Right cardiac atrium (tissue), 5 donors: ENCODE data around the gene HYAL1. TPM values are rescaled to one million over a fixed set of nuclear protein-coding genes. Genes with fewer than 3 reads are reported as not detected.
A peak's percentile ranks its signal among the peaks of the same experiment; 100 is the strongest.

ENCODE experiments used
- ATAC-seq, 2 donors: fragments of 200-7000 bp; cut with Tn5 transposase; one replicate each; pipeline versions ENCODE4 v1.8.0 to v1.9.1; 2020; ENCODE audit warnings: moderate library complexity in 2 of 2, mild to moderate bottlenecking in 1 of 2
- DNase-seq, 3 donors: peaks; one replicate each; pipeline ENCODE4 v3.0.0-alpha.2; 2020
- H3K27ac ChIP-seq: one replicate; pipeline ENCODE4 v1.5.1; 2013; ENCODE audit warnings: mild to moderate bottlenecking, low read length, control low read depth, moderate library complexity
- H3K27me3 ChIP-seq: one replicate; pipeline ENCODE4 v1.6.1; 2013; ENCODE audit not compliant: control insufficient read depth, insufficient read depth
- H3K4me1 ChIP-seq: one replicate; pipeline ENCODE4 v1.6.1; 2013; ENCODE audit warnings: low read length; ENCODE audit not compliant: control insufficient read depth, insufficient read depth
- H3K4me3 ChIP-seq: one replicate; pipeline ENCODE4 v1.5.1; 2013; ENCODE audit warnings: low read length, control low read depth
- H3K9me3 ChIP-seq: one replicate; pipeline ENCODE4 v1.6.1; 2013; ENCODE audit warnings: low read length; ENCODE audit not compliant: control insufficient read depth
- WGBS: extraction: QIAGEN DNeasy Blood & Tissue Kit; methylation state at CpG from one replicate; pipeline ENCODE4 v1.1.7; 2013; 5-methylcytosine and 5-hydroxymethylcytosine counted together
- intact Hi-C, 4 donors: fragments of 100-400 bp; cut with DNase I; formaldehyde crosslinking; loops; one replicate each; pipeline versions ENCODE4 v1.11.0 to v1.14.0; 2022 to 2023
- polyA plus RNA-seq: library from polyadenylated mRNA; stranded (reverse); fragments of 200-250 nt; gene quantifications from one replicate; pipeline ENCODE4 v1.2.3, GENCODE V29; 2013
- total RNA-seq, 4 donors: library from RNA; stranded (reverse); fragmentation: NEBNext Ultra II Directional; extraction: Animal tissue kit (Norgen Biotek cat#: 25700); gene quantifications; one replicate each; pipeline ENCODE4 v1.2.1, GENCODE V29; 2021
- donor health status: healthy with polysubstance abuse.
- donor health status: DM: no; HTN: yes; CAD: no.
- donor health status: DM: no; HTN: no; CAD: no.
- donor health status: DM: no; HTN: yes; CAD: no; lungs with severe emphysema.
- donor health status: DM: yes; HTN: yes; CAD: no.

Gene HYAL1
- total and polyA plus RNA-seq, 5 donors: 17.8 to 33.7 (median 25.4) TPM

- peaks cover 14% of the 10 kb centered on the region for H3K4me1 ChIP-seq
- DNase-seq (peak in 1 of 3 donors; percentile 74), ATAC-seq (no peak)
- no peak overlapping the region for H3K27ac ChIP-seq
- no peaks in the 10 kb centered on the region for H3K27me3 ChIP-seq
- intact Hi-C loops: no loop called here
- no peak overlapping the region for H3K4me3 ChIP-seq
- 87% methylated on average over 20 of the region's 20 CpGs for WGBS
- no peaks in the 10 kb centered on the region for H3K9me3 ChIP-seq
These were observed 46.1 kb downstream of the HYAL1 start for GRCh38 chr3:50256978-50257890.

DNA sequence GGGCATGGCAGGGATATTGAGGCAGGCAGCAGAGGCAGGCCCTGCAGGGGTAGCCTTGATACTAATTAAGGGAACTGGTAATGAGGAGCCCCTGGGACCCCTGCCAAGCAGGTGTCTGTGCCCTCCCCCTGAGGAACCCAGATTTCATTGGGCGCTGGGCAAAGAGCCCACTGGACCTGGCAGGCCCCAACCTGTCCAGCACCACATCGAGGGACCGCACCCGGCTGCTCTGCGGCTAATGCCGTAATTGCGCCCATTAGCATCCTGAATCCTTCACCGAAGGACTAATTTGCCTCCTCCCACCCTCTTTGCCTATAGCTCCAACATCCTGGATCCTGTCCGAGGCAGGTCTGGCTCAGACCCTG is 48.1 kb downstream of the HYAL1 start:
- intact Hi-C loops: no loop called here
- Histone ChIP-seq H3K4me3 (no peak overlapping the region), H3K9me3 (no peaks in the 10 kb centered on the region), H3K27me3 (no peaks in the 10 kb centered on the region), H3K27ac (peak overlapping the region; percentile 72), H3K4me1 (peaks cover 17% of the 10 kb centered on the region)
- WGBS: 78% methylated on average over 9 of the region's 9 CpGs
- ATAC-seq (no peak), DNase-seq (no peak)

DNA sequence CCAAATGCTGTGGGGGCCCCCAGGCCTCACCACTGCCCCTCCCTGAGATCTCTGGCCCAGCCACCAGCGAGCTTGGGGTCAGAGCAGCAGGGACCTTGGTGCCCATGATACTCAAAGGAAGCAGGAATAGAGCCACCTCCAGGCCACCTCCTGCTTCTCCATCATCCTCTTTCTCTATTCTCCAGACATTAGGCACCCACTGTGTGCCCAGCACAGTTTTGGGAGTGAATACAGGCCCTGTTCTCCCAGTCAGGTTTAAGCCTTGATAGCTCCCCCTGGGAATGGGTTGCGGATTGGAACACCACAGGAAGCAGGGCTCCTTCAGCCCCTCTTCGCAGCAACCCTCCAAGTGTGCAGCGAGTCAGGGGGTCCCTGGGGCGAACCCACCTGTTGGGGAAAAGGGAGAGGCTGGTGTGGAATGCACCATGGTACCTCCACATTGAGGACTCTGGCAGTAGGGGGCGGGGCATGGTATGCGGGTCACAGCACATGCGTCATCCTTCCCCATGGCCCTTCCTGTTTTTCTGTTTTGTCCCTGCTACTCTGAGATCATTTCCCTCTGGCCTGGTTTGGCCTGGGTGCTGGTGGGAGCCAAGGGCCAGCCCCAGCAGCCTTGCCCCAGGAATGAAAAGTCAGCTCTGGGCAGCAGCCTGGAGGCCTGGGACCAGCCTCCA is 48.7 kb downstream of the HYAL1 start:
- H3K4me1 ChIP-seq: peaks cover 21% of the 10 kb centered on the region
- intact Hi-C loops: no loop called here
- DNase-seq (peak; percentile 78 to 91 (median 87)), ATAC-seq (peak; percentile 47 to 73)
- H3K27ac ChIP-seq: peak overlapping the region; percentile 88
- H3K4me3 ChIP-seq: no peak overlapping the region
- H3K9me3 ChIP-seq: no peaks in the 10 kb centered on the region
- WGBS: 61% methylated on average over 8 of the region's 8 CpGs
- H3K27me3 ChIP-seq: no peaks in the 10 kb centered on the region

- Histone ChIP-seq H3K4me3 (no peak overlapping the region), H3K27me3 (no peaks in the 10 kb centered on the region), H3K4me1 (peaks cover 39% of the 10 kb centered on the region), H3K27ac (no peak overlapping the region), H3K9me3 (no peaks in the 10 kb centered on the region)
- DNase-seq (peak in 1 of 3 donors; percentile 64), ATAC-seq (peak in 1 of 2 donors; percentile 27)
- 68% methylated on average over 8 of the region's 8 CpGs for WGBS
- intact Hi-C loops: no loop called here
These were observed 52.2 kb downstream of the HYAL1 start for GRCh38 chr3:50251220-50251619.

GRCh38 chr3:50250514-50250913 is 52.9 kb downstream of the HYAL1 start:
- WGBS: 89% methylated on average over 4 of the region's 4 CpGs
- H3K27ac ChIP-seq: peak overlapping the region; percentile 22

More at GRCh38 chr3:50250514-50250913, 52.9 kb downstream of the HYAL1 start:
- no peaks in the 10 kb centered on the region for H3K27me3 ChIP-seq
- no peak for ATAC-seq
- intact Hi-C loops: no loop called here
- H3K4me3 ChIP-seq: no peak overlapping the region
- peak in 1 of 3 donors; percentile 63 for DNase-seq
- peaks cover 42% of the 10 kb centered on the region for H3K4me1 ChIP-seq
- no peaks in the 10 kb centered on the region for H3K9me3 ChIP-seq

Other genes starting within 250 kb of the HYAL1 start
- 10 to 100 TPM; 67.1 to 83.8 (median 76.6) TPM for gene RBM5, start 214.7 kb downstream of the HYAL1 start, total RNA-seq
- gene RBM5, start 214.7 kb downstream of the HYAL1 start, polyA plus RNA-seq: 54.9 TPM
- gene SEMA3F, start 148.2 kb downstream of the HYAL1 start, total RNA-seq: 10 to 100 TPM in 2 of 4 donors, 1 to 10 TPM in 2; 7.3 to 15.2 (median 9.4) TPM
- 10.2 TPM for gene SEMA3F, start 148.2 kb downstream of the HYAL1 start, polyA plus RNA-seq
- gene GNAT1, start 112.0 kb downstream of the HYAL1 start, total RNA-seq: not detected
- not detected for gene GNAT1, start 112.0 kb downstream of the HYAL1 start, polyA plus RNA-seq
- 10 to 100 TPM in 1 of 4 donors, 1 to 10 TPM in 3; 5.0 to 10.4 (median 8.9) TPM for gene SLC38A3, start 98.3 kb downstream of the HYAL1 start, total RNA-seq
- 5.4 TPM for gene SLC38A3, start 98.3 kb downstream of the HYAL1 start, polyA plus RNA-seq
- 100 to 1,000 TPM; 129 to 149 (median 148) TPM for gene GNAI2, start 67.4 kb downstream of the HYAL1 start, total RNA-seq
- 122 TPM for gene GNAI2, start 67.4 kb downstream of the HYAL1 start, polyA plus RNA-seq
- gene SEMA3B, start 34.4 kb downstream of the HYAL1 start, total RNA-seq: 10 to 100 TPM; 19.2 to 33.9 (median 29.3) TPM
- 35.7 TPM for gene SEMA3B, start 34.4 kb downstream of the HYAL1 start, polyA plus RNA-seq
- gene LSMEM2, start 24.5 kb downstream of the HYAL1 start, total RNA-seq: 10 to 100 TPM in 2 of 4 donors, 1 to 10 TPM in 2; 1.4 to 15.7 (median 8.0) TPM
- 14.6 TPM for gene LSMEM2, start 24.5 kb downstream of the HYAL1 start, polyA plus RNA-seq
- gene IFRD2, start 11.1 kb downstream of the HYAL1 start, total RNA-seq: 10 to 100 TPM; 51.0 to 67.6 (median 56.9) TPM
- gene IFRD2, start 11.1 kb downstream of the HYAL1 start, polyA plus RNA-seq: 50.9 TPM
- 1 to 10 TPM; 1.1 to 2.4 (median 1.7) TPM for gene HYAL3, start 4.2 kb downstream of the HYAL1 start, total RNA-seq
- gene HYAL3, start 4.2 kb downstream of the HYAL1 start, polyA plus RNA-seq: 2.9 TPM
- 10 to 100 TPM in 1 of 4 donors, 1 to 10 TPM in 3; 8.1 to 11.5 (median 8.7) TPM for gene NAA80, start 4.2 kb downstream of the HYAL1 start, total RNA-seq
- gene NAA80, start 4.2 kb downstream of the HYAL1 start, polyA plus RNA-seq: 11.3 TPM
- 100 to 1,000 TPM in 1 of 4 donors, 10 to 100 TPM in 3; 40.9 to 114 (median 46.5) TPM for gene HYAL2, start 19.2 kb upstream of the HYAL1 start, total RNA-seq
- gene HYAL2, start 19.2 kb upstream of the HYAL1 start, polyA plus RNA-seq: 57.7 TPM
- gene TUSC2, start 24.6 kb upstream of the HYAL1 start, total RNA-seq: 10 to 100 TPM; 28.9 to 33.0 (median 30.0) TPM
- gene TUSC2, start 24.6 kb upstream of the HYAL1 start, polyA plus RNA-seq: 34.9 TPM
- gene RASSF1, start 37.3 kb upstream of the HYAL1 start, total RNA-seq: 10 to 100 TPM; 15.6 to 19.1 (median 15.8) TPM
- 20.4 TPM for gene RASSF1, start 37.3 kb upstream of the HYAL1 start, polyA plus RNA-seq
- gene ZMYND10, start 42.2 kb upstream of the HYAL1 start, total RNA-seq: under 1 TPM; 0.20 to 0.40 (median 0.29) TPM
- 0.25 TPM for gene ZMYND10, start 42.2 kb upstream of the HYAL1 start, polyA plus RNA-seq
- gene NPRL2, start 47.2 kb upstream of the HYAL1 start, total RNA-seq: 10 to 100 TPM; 18.4 to 24.3 (median 19.3) TPM
- 16.7 TPM for gene NPRL2, start 47.2 kb upstream of the HYAL1 start, polyA plus RNA-seq
- gene CYB561D2, start 47.3 kb upstream of the HYAL1 start, total RNA-seq: 10 to 100 TPM in 2 of 4 donors, 1 to 10 TPM in 2; 8.5 to 11.1 (median 10.4) TPM
- 10.8 TPM for gene CYB561D2, start 47.3 kb upstream of the HYAL1 start, polyA plus RNA-seq
- 10 to 100 TPM; 28.7 to 33.3 (median 31.7) TPM for gene TMEM115, start 55.9 kb upstream of the HYAL1 start, total RNA-seq
- gene TMEM115, start 55.9 kb upstream of the HYAL1 start, polyA plus RNA-seq: 32.5 TPM
- 10 to 100 TPM in 3 of 4 donors, 1 to 10 TPM in 1; 8.7 to 56.1 (median 40.9) TPM for gene CACNA2D2, start 200.1 kb upstream of the HYAL1 start, total RNA-seq
- gene CACNA2D2, start 200.1 kb upstream of the HYAL1 start, polyA plus RNA-seq: 25.7 TPM